GM21367 (cell line): ENCODE data around the gene CCDC88A.
"Not testable (repeated sequence)": the region's sequence is repeated elsewhere in the genome, so short reads cannot be mapped to it uniquely, and the experiment has no call there.

ENCODE experiments used
- ATAC-seq: cut with Tn5 transposase; IDR thresholded peaks from one replicate; pipeline ENCODE4 v1.9.1; 2021; ENCODE audit not compliant: unreplicated experiment

CCDC88A gene

DNA sequence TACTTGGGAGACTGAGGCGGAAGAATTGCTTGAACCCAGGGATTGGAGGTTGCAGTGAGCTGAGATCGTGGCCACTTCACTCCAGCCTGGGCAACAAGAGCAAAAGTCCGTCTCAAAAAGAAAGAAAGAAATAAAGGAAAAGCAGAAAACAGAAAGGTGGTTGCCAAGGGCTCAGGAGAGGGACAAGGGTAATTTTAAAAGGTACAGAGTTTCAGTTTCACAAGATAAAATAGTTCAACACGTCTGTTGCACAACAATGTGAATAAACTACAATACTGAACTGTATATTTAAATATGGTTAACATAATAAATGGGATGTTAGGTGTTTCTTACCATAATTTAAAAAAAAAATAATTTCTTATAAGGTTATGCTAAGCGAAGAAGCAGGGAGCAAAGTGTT lies 174.2 kb downstream of the CCDC88A start:
- no peak for ATAC-seq

- no peak for ATAC-seq
Measured at GRCh38 chr2:55242617-55243016, 177.0 kb downstream of the CCDC88A start.

- ATAC-seq, result not testable (repeated sequence)
Measured at GRCh38 chr2:55241582-55241981, 178.1 kb downstream of the CCDC88A start.

DNA sequence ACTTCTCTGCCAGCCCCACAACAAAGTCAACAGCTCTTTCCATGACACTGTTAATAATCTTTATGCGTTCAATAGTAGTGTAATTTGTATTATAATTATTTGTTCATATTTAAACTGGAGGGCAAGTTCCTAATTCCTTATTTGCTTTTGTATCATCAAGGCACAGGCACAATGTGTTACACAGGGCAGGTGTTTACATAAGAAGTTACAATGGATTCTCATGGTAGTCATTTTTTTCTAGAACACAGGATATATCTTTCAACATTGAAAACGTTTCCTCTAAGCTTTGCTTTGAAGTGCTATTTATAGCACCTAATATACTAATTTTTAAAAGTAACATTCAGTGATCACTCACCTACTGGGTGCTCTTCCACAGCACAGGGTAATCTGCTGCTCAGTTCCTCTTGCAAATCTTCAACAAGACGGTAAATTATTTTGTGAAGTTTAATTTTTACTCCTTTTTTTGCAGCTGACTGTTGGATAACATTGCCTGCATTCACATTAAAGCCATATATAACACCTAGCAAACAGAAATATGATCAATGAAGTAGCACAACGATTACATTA lies 179.9 kb downstream of the CCDC88A start:
- ATAC-seq, result no peak
